ENCODE results near the gene GOLGA8J.
"Not testable (repeated sequence)": the region's sequence is repeated elsewhere in the genome, so short reads cannot be mapped to it uniquely, and the experiment has no call there.

Gene GOLGA8J, protein sequence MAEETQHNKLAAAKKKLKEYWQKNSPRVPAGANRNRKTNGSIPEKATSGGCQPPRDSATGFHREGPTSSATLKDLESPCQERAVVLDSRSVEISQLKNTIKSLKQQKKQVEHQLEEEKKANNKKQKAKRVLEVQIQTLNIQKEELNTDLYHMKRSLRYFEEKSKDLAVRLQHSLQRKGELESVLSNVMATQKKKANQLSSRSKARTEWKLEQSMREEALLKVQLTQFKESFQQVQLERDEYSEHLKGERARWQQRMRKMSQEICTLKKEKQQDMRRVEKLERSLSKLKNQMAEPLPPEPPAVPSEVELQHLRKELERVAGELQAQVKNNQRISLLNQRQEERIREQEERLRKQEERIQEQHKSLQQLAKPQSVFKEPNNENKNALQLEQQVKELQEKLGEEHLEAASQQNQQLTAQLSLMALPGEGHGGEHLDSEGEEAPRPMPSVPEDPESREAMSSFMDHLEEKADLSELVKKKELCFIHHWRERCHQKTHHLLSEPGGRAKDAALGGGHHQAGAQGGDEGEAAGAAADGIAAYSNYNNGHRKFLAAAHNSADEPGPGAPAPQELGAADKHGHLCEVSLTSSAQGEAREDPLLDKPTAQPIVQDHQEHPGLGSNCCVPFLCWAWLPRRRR

GRCh38 chr15:30082655-30083054, at the start of gene GOLGA8J:
GOLGA8J (plus strand) TSS chr15:30082955; CDS start chr15:30083053, 98 bp downstream.
- DNase-seq = not testable (repeated sequence)

- DNase-seq = no peak
These were observed 49.5 kb upstream of the GOLGA8J start for GRCh38 chr15:30033211-30033610.

DNA sequence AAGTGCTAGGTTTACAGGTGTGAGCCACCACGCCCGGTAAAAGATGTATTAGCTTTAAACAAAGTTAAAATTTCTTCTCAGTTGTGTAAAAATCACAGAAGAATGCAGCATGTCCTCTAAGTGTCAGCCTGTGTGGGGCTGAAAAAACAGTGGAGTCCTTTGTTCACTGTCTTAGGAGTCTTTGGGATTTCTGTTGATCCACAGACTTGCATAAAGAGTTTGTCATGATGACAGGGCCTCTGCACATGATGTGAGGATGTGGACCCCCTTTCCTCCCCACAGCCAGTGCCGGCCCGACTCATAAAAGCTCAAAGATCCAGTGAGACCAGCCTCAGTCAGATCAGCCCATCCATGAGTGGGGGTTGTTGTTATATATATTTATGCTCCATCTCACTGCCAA, 49.0 kb upstream of the GOLGA8J start:
- DNase-seq = no peak

DNA sequence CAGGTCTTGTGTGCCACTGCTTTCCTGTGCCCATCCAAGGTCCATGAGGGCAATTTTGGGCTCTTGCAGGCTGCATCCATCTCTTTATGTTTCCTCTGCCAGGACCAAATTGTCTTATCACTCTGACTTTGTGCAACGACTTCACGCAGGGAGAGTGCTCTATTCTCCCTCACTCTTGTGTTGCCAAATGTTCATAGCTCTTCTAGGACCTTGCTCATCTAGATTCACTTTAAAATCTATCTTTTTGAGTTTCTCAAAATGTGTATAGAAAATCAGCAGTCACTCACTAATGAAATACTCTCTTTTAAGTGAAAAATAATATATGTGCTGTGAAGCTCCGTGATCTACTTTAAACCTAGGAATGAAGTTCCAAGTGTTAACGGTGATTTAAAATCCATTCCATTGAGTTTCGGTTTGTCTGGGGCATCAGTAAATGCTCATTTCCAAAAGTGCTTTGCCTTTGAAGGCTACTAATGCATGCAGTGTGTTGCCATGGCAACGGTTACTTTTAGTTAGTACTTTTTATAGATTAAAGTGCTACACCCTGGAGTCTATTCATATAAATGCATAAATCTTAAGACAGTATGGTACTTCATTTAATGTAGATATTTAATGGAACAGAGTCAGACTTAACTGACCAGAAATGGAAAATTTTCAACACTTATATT, 46.6 kb upstream of the GOLGA8J start:
- no peak for DNase-seq

GRCh38 chr15:30038667-30039523, 43.9 kb upstream of the GOLGA8J start:
- DNase-seq = no peak

DNA sequence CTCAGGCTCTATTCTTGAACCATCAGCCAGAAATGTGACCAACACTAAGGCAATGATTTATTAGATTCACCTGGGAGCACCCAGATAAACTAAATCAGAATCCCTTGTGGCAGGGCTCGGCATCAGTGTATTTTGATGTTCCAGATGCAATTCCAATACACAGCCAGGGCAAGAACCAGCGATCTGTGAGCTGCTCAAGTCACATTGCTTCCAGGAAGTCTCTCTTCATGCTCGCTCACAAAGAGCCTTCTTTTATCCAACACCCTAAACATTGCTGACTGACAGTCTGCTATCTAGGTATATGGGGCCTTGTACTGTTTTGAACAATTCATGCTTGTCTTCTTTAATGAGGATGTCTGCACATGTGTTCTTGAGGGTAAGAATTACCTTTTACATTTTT, 40.9 kb upstream of the GOLGA8J start:
- no peak for DNase-seq

GRCh38 chr15:30042556-30042955, 40.2 kb upstream of the GOLGA8J start:
- DNase-seq = no peak

- no peak for DNase-seq
These were observed 39.5 kb upstream of the GOLGA8J start for GRCh38 chr15:30043211-30043655.

- DNase-seq = no peak
These were observed 38.4 kb upstream of the GOLGA8J start for GRCh38 chr15:30044377-30044776.

GRCh38 chr15:30044826-30045225, 37.9 kb upstream of the GOLGA8J start:
- not testable (repeated sequence) for DNase-seq

GRCh38 chr15:30045248-30046041, 37.3 kb upstream of the GOLGA8J start:
- not testable (repeated sequence) for DNase-seq

DNA sequence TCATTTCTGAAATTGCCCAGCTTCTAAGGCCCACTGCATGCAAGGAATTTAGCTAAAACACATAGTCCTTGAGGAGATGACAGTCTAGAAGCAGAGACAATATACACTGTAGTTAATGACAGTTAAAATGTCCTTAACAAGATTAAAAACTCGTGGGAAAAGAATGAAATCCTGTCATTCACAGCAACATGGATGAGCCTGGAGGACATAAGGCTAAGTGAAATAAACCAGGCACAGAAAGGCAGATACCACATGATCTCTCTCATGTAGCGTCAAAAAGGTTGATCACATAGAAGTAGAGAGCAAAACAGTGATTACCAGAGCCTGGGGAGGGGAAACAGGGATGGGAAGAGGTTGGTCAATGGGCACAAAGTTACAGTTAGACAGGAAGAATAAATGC, 36.3 kb upstream of the GOLGA8J start:
- no peak for DNase-seq

DNA sequence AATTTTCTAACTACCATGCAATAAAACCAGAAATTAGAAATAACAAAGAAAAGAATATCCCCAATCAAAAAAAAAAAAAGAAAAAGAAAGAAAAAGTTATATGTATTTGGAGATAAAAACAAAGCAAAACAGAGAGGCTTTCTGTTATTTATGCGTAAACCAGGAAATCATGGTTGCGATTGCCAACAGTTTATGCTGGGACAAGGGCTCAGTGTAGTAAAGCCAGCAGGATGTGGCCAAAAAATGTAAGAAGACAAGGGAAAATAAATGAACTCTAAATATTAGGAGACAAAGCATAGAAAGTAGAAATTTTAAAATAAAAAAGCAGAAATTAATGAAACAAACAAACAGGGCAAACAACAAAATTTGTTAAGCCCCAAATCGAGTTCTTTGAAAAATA, 27.2 kb upstream of the GOLGA8J start:
- DNase-seq = no peak

DNA sequence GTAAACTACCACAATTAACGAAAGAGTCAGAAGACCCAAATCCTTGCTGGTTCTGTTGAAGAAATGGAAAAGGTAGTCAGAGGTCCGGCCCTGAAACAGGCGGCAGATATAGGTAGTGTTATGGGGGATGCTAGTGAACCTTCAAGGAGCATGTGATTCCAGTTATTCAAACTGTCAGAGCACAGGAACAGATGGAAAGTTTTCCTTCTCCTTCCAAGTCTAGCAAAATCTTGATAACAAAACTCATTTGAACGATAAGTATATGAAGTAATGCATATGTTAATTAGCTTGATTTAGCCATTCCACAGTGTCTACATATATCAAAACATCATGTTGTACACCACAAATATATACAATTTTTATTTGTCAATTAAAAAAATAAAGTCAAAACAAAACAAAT, 26.6 kb upstream of the GOLGA8J start:
- DNase-seq = no peak

- no peak for DNase-seq
These were observed 23.0 kb upstream of the GOLGA8J start for GRCh38 chr15:30059771-30060170.

DNA sequence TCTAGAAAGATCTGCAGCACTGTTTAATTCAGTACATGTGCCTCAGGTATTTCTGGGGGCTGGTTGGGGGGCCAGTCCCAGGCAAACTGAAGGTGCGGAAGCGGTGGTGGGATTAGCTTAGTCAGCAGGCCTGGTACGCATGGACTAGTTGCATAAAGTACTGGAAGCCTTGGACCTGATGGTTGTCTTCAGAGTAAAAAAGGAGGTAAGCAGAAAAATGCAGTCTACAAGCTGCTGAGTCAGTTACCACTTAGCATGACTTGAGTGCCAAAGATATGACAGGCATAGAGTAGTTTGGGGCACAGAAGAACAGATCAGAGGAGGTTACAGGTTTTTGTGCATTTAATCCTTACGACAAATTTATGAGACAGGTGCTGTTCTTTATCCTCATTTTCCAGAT, 19.9 kb upstream of the GOLGA8J start:
- no peak for DNase-seq

- DNase-seq = no peak
These were observed 18.8 kb upstream of the GOLGA8J start for GRCh38 chr15:30063835-30064546.

GRCh38 chr15:30065025-30065801, 17.5 kb upstream of the GOLGA8J start:
- no peak for DNase-seq

DNA sequence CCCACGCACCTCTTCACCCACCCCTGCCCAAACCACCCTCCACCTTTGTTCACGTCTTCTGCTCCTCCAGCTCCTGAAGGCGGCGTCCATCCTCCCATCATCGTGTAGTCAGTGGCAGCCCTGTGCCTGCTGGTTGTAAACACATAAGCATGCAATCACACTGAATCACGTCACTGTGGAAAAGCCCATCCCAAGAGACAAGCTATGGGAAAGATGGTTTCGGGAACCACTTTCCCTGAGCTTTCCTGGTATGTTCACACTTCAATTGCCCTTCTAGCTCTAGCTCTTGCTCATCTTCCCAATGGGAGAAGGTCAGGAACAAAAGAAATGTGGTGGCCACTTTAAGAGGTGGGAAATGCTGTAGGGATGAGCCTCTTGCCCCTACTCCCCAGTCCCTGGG, 14.4 kb upstream of the GOLGA8J start:
- DNase-seq = no peak

DNA sequence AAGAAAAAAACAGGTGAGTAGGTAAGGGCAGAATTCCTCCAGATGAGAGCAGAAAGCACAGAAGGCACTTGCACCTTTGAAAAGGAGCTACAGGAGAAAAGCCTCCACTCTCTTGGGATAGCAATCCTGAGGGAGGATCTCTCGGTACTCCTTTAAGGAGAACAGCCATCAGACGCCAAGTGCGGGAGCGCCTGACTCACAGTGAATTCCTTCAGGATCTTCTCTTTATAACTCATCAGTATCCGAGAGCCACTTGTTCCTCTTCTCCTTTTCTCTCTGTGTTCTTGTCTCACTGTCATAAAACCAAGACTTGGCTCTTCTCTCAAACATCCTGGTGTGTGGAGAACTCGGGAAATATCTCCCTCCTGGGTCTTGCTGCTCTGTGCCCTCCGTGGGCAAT, 10.1 kb upstream of the GOLGA8J start:
- DNase-seq = no peak

- no peak for DNase-seq
These were observed 8.8 kb upstream of the GOLGA8J start for GRCh38 chr15:30073915-30074314.
